Colonic mucosa (tissue), 4 donors: ENCODE measurements around the gene FOXP1. TPM values are rescaled to one million over a fixed set of nuclear protein-coding genes. Genes with fewer than 3 reads are reported as not detected.

Experiments
- DNase-seq: peaks from one replicate; pipeline ENCODE4 v3.0.0-alpha.2; 2020
- H3K27ac ChIP-seq: fragments of 200-600 bp; one replicate; pipeline ENCODE4 v1.8.0; 2021
- H3K27me3 ChIP-seq: fragments of 200-600 bp; one replicate; pipeline ENCODE4 v1.8.0; 2021
- H3K36me3 ChIP-seq: fragments of 200-600 bp; one replicate; pipeline ENCODE4 v1.8.0; 2021
- H3K4me1 ChIP-seq: fragments of 200-600 bp; one replicate; pipeline ENCODE4 v1.8.0; 2021; ENCODE audit warnings: mild to moderate bottlenecking
- H3K4me3 ChIP-seq: fragments of 200-600 bp; one replicate; pipeline ENCODE4 v1.8.0; 2021
- H3K9ac ChIP-seq, 2 donors: one replicate each; pipeline ENCODE4 v1.7.0; 2013; ENCODE audit warnings: control low read depth in 2 of 2, low read depth in 2 of 2, low read length in 2 of 2
- H3K9me3 ChIP-seq: fragments of 200-600 bp; one replicate; pipeline ENCODE4 v1.8.0; 2021
- CTCF ChIP-seq: fragments of 200-600 bp; IDR thresholded peaks from one replicate; pipeline ENCODE4 v1.8.0; 2022; ENCODE audit warnings: antibody characterized with exemption, mild to moderate bottlenecking
- intact Hi-C: fragments of 100-400 bp; cut with DNase I; formaldehyde crosslinking; loops from one replicate; pipeline ENCODE4 v1.14.1; 2022
- total RNA-seq, 2 donors: library from RNA; stranded (reverse); fragmentation: NEBNext Ultra II Directional in 1 of 2; extraction: Animal tissue kit (Norgen Biotek cat#: 25700) in 1 of 2; gene quantifications; one replicate each; pipeline ENCODE4 v1.2.1, GENCODE V29; 2021
- donor health status: healthy.
- donor health status: DM: no; HTN: no; CAD: no.
- donor health status: DM: no; HTN: no; CAD: no.

Gene FOXP1
- total RNA-seq, 2 donors from 2014 or later = 127 to 128 TPM

GRCh38 chr3:71168121-71168721 lies 415.3 kb downstream of the FOXP1 start:
- no peak for DNase-seq
- intact Hi-C loops = no loop called here
- no peak overlapping the region for H3K4me3 ChIP-seq
- H3K9ac ChIP-seq = no peak overlapping the region
- H3K4me1 ChIP-seq = peaks cover 5% of the 10 kb centered on the region
- peak overlapping the region; percentile 39 for H3K27ac ChIP-seq
- no peaks in the 10 kb centered on the region for H3K27me3 ChIP-seq
- H3K36me3 ChIP-seq = no peaks in the 10 kb centered on the region
- TF ChIP-seq CTCF = no peak
- H3K9me3 ChIP-seq = no peaks in the 10 kb centered on the region

GRCh38 chr3:71166339-71167240 lies 416.9 kb downstream of the FOXP1 start:
- no peak for DNase-seq
- H3K9me3 ChIP-seq = no peaks in the 10 kb centered on the region
- peaks cover 5% of the 10 kb centered on the region for H3K4me1 ChIP-seq
- TF ChIP-seq CTCF = no peak
- H3K36me3 ChIP-seq = no peaks in the 10 kb centered on the region
- no peak overlapping the region for H3K27ac ChIP-seq
- no peaks in the 10 kb centered on the region for H3K27me3 ChIP-seq
- no peak overlapping the region for H3K9ac ChIP-seq
- intact Hi-C loops = no loop called here
- H3K4me3 ChIP-seq = no peak overlapping the region

DNA sequence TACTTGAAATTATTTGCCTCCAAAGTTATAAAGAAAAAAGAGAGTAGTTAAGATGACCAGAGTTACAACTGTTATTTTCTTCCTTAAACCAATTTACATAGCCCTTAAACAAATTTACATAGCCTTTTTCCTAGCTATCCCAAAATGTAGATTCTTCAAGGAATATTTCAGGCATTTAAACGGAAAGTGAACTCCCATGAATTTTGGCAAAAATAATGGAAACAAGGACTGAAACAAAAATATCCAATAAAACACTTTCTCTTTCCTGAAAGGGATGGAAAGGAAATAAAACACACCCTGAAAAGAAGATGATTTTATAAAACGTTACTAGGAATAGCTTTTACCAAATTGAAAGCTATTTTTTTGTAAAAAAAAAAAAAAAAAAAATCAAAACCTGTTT lies 418.6 kb downstream of the FOXP1 start:
- Histone ChIP-seq H3K9me3 (no peaks in the 10 kb centered on the region), H3K4me3 (no peak overlapping the region), H3K27ac (no peak overlapping the region), H3K4me1 (peaks cover 5% of the 10 kb centered on the region), H3K27me3 (no peaks in the 10 kb centered on the region), H3K36me3 (no peaks in the 10 kb centered on the region), H3K9ac (no peak overlapping the region)
- intact Hi-C loops = no loop called here
- no peak for DNase-seq
- TF ChIP-seq CTCF = no peak

GRCh38 chr3:71163198-71163918 lies 420.2 kb downstream of the FOXP1 start:
- peak overlapping the region; percentile 19 for H3K27ac ChIP-seq

More at GRCh38 chr3:71163198-71163918, 420.2 kb downstream of the FOXP1 start:
- no peak for TF ChIP-seq CTCF
- intact Hi-C loops = no loop called here
- no peak for DNase-seq
- no peaks in the 10 kb centered on the region for H3K4me1 ChIP-seq
- H3K9ac ChIP-seq = no peak overlapping the region
- H3K4me3 ChIP-seq = no peak overlapping the region
- H3K9me3 ChIP-seq = no peaks in the 10 kb centered on the region
- H3K36me3 ChIP-seq = no peaks in the 10 kb centered on the region
- H3K27me3 ChIP-seq = no peaks in the 10 kb centered on the region
